Daoy (cell line): Measurements from ENCODE around the gene SPTBN4. TPM values are rescaled to one million over a fixed set of nuclear protein-coding genes. Genes with fewer than 3 reads are reported as not detected.
"Not testable (repeated sequence)": the region's sequence is repeated elsewhere in the genome, so short reads cannot be mapped to it uniquely, and the experiment has no call there.

Experiments used
- DNase-seq: peaks from one replicate; pipeline ENCODE4 v3.0.0-alpha.2; 2015; ENCODE audit warnings: low read depth
- total RNA-seq: library from RNA; depleted of rRNA; stranded (reverse); fragments of >200 nt; shearing (Covaris generic); gene quantifications from 2 replicates; pipeline ENCODE4 v1.2.3, GENCODE V29; 2014

SPTBN4 gene
- total RNA-seq, 1 experiment from 2014 or later = 1.5 TPM

DNA sequence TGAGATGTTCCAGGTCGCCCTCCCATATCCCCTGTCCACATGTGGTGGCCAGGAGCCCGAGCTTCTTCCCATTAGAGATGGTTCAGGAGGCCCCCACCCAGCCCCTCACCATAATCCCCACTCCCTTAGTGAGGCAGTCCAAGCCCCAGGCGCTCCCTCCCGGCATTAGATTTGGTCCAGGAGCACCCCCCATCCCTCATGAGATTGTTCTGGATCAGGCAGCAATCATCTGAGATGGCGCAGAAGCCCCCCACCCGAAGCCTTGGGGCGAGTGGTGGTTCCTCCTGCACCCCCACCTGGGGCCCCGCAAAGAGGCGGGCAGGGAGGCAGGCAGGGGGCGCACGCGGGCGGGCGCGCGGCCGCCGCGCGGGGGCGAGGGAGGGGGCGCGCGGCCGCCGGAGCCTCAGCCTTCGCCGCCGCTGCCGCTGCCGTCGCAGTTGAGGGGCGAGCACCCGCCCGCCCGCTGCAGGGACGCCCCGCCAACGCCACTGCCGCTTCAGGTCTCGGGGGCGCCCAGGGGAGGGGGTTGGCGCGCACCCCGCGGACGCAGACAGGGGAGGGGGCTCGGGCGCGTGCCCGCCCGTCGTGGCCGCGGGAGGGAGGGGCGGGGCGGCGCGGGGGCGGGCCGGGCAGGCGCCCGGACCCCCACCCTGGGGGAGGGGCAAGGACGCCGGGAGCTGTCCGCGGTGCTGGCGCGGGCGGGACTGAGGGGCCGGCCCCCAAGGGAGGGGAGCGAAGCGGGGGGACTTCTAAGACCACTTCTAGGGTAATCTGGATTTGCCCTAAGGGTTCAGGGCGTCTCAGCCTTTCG, 63.5 kb downstream of the SPTBN4 start:
- peak; percentile 40 for DNase-seq

GRCh38 chr19:40533508-40533907, 66.7 kb downstream of the SPTBN4 start:
- DNase-seq = no peak

DNA sequence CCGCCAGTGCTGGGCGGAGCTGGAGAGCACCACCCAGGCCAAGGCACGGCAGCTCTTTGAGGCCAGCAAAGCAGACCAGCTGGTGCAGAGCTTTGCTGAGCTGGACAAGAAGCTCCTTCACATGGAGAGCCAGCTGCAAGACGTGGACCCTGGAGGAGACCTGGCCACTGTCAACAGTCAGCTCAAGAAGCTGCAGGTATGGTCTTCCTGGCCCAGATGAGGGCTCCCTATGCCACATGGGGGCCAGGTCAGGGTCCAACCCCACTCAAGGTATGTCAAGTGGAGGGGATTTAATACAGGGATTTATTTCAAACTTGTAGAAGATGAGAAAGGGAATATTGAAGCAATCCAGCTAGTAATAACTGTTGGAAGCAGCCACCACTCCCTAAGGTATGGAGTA, 67.3 kb downstream of the SPTBN4 start:
- no peak for DNase-seq

GRCh38 chr19:40539070-40539469, 72.3 kb downstream of the SPTBN4 start:
- DNase-seq = peak; percentile 34

- no peak for DNase-seq
Observed at GRCh38 chr19:40542202-40542859, 75.5 kb downstream of the SPTBN4 start.

DNA sequence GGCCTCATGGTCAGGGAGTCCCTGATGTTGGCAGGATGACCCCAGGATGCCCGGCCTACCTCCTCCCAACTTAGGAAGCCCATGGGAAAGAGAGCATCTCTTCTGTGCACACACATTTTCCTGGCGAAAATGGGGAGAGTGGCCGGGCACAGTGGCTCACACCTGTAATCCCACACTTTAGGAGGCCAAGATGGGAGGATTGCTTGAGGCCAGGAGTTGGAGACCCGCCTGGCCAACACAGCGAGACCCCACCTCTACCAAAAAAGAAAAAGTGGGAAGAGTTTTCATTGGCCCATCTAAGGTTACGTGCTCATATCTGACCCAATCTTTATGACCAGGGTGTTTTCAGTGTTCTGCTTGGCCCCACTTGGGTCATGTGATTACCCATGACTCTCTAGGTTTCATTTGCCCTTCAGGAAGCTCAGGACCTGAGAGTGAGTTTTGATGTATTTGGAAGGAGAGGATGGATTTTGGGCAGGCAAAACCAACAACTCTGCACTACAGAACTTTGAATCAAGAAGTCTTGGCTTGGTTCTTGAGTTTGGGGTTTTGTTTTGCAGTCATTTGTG, 76.3 kb downstream of the SPTBN4 start:
- no peak for DNase-seq

GRCh38 chr19:40546153-40546841, 79.5 kb downstream of the SPTBN4 start:
- not testable (repeated sequence) for DNase-seq

DNA sequence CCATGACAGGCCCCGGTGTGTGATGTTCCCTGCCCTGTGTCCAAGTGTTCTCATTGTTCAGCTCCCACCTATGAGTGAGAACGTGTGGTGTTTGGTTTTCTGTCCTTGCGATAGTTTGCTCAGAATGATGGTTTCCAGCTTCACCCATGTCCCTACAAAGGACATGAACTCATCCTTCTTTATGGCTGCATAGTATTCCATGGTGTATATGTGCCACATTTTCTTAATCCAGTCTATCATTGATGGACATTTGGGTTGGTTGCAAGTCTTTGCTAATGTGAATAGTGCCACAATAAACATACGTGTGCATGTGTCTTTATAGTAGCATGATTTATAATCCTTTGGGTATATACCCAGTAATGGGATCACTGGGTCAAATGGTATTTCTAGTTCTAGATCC, 80.4 kb downstream of the SPTBN4 start:
- not testable (repeated sequence) for DNase-seq

GRCh38 chr19:40547836-40548235, 81.0 kb downstream of the SPTBN4 start:
- no peak for DNase-seq

DNA sequence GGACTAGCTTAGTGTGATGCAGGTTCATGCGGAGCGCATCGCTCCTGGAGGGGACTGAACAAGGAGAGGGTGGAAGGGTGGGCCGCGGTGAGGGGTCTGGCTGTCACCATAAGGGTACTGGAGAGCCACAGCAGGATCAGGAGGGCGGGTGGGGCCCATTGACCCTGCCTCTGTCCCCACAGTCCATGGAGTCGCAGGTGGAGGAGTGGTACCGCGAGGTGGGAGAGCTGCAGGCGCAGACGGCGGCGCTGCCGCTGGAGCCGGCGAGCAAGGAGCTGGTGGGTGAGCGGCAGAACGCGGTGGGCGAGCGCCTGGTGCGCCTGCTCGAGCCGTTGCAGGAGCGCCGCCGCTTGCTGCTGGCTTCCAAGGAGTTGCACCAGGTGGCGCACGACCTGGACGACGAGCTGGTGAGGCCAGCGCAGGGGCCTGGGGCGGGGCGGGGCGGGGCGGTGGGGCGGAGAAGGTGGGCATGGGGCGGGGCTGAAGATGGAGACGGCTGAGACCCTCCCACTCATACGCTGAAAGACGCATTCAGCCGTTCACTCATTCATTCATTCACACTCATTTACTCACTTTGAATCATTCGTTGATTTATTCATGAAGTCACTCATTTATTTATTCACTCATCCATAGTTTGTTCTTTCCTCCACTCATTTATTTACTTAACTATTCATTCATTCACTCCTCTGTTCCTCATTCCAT, 82.4 kb downstream of the SPTBN4 start:
- DNase-seq = peak; percentile 78

DNA sequence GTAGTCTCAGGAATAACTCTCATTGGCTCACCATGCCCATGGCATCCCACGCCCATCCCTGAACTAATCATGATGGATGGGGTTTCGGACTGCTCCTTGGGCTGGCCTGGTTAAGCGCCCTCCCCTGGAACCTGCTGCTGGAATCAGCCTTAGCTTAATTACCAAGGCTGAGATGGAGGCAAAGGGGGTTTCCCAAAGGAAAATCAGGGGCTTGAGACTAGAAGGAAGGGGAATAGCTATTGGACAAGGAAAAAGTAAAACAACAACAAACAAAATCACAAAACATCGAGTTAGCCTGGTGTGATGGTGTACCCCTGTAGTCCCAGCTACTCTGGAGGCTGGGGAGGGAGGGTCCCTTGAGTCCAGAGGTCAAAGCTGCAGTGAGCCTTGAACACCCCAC, 84.2 kb downstream of the SPTBN4 start:
- DNase-seq = no peak

DNA sequence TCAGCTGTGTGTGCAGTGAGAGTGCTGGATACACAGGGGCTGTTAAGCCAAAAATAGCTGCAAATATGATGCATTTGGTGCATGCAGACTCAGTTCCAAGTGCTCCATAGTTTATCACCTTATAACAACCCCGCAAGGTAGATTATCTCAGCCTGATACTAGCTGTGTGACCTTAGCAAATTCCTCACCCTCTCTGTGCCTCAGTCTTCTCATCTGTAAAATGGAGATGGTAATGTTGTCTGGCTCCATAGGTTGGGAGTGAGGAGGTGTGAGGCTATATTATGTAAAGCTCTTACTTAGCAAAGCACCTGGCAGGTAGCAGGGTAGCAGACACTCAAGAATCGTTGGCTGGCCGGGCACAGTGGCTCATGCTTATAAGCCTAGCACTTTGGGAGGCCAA, 86.0 kb downstream of the SPTBN4 start:
- DNase-seq = no peak

GRCh38 chr19:40553885-40554857, 87.4 kb downstream of the SPTBN4 start:
- no peak for DNase-seq

GRCh38 chr19:40555978-40556689, 89.3 kb downstream of the SPTBN4 start:
- DNase-seq = no peak

GRCh38 chr19:40556953-40557530, 90.2 kb downstream of the SPTBN4 start:
- DNase-seq = no peak

DNA sequence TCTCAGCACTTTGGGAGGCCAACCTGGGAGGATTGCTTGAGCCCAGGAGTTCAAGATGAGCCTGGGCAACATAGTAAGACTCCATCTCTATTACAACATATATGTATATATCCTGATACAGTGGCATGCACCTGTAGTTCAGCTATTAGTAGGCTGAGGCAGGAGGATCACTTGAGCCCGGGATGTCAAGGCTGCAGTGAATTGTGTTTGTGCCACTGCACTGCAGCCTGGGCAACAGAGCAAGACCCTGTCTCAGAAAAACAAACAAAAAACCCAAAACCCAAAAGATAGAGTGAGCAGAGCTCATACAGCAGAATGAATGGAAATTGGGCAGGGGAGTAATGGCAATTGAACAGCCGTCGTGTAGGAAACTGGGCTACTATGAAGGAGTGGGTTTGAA, 92.6 kb downstream of the SPTBN4 start:
- DNase-seq = no peak

DNA sequence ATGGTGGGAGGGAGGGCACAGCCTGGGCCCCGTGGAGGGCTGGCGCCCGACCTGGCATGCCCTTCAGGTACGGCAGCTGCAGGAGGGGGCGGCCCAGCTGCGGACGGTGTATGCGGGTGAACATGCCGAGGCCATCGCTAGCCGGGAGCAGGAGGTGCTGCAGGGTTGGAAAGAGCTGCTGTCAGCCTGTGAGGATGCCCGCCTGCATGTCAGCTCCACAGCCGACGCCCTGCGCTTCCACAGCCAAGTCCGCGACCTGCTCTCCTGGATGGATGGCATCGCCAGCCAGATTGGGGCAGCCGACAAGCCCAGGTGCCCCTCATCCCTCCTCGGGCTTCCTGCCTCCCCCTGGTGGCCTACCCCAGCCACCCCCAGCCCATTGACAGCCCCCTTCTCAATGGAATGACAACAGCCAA, 93.3 kb downstream of the SPTBN4 start:
- DNase-seq = no peak

DNA sequence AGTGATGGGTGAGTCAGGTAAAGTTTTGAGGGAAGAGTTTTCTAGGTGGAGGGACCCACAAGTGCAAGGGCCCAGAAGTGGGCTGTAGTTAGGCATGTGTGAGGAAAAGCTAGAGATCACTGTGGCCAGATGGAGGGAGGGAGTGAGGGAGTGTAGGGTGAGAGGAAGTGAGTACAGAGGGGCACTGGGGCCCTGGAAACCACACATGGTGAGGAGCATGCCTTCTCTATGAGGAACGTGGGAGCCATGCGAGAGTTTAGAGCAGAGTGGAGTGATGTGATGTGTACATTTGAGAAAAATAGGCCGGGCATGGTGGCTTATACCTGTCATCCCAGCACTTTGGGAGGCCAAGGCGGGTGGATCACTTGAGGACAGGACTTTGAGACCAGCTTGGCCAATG, 95.1 kb downstream of the SPTBN4 start:
- no peak for DNase-seq

DNA sequence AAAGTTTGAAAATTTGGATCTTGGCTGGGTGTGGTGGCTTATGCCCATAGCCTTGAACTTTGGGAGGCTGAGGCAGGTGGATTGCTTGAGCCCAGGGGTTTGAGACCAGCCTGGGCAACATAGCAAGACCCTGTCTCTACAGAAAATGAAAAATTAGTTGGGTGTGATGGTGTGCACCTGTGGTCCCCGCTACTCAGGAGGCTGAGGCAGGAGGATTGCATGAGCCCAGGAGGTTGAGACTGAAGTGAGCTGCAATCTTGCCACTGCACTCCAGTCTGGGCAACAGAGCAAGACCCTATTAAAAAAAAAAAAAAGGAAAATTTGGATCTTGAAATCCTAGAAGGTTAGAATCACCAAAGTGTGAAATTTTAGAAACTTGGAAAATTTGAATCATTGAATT, 97.7 kb downstream of the SPTBN4 start:
- DNase-seq = not testable (repeated sequence)

DNA sequence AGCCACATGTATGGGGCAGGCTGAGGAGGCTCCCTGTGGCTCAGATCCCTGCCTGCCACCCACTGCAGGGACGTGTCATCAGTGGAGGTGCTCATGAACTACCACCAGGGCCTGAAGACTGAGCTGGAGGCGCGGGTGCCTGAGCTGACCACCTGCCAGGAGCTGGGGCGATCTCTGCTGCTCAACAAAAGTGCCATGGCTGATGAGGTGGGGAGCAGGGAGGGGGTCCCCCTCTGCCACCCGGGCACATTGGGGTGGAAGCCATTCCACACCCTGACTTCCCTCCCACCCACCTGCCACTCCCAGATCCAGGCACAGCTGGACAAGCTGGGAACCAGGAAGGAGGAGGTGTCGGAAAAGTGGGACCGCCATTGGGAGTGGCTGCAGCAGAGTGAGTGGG, 98.6 kb downstream of the SPTBN4 start:
- DNase-seq = no peak
